GM21447 (cell line): ENCODE results near the gene HUWE1.

Source experiments
- ATAC-seq: cut with Tn5 transposase; IDR thresholded peaks from one replicate; pipeline ENCODE4 v1.9.1; 2021; ENCODE audit not compliant: unreplicated experiment

The HUWE1 gene

DNA sequence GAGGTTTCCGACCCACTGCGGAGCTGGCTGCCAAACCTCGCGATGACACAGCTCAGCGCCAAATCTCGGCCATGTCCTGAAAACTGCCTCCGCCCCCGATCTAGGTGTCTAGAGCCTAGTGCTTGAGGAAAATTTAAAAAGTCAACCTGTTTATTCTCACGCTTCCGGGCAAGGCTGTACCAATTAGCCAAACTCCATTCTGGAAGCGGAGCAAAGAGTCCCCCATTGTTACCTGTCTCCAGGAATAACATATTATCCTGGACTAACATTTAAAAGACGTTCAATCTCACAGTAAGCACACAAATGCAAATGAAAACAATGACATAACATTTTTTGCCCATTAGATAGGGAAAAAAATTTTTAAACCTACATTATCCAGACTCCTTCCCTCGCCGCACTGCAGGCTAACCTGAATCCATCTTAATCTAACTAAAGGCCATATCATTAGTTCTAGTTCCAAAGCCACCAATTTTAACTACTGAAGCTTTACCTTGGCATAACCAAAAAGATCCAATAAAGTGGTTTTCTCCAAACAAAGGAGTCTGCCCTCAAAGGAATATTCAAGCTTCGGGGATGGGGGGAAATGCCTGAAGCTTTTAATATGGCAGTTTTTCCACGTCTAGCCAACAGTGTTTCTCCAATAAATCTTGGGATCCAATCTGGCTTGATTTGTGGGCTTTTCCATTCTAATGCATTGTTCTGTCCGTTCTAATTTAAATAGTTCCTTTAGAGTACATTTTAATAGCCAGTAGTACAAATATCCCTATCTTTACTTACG is 1.9 kb downstream of the HUWE1 start:
- peak; percentile 65 for ATAC-seq

- ATAC-seq, result peak; percentile 63
Observed at GRCh38 chrX:53683556-53684414, 2.7 kb downstream of the HUWE1 start.

- ATAC-seq, result no peak
Observed at GRCh38 chrX:53682885-53683555, 3.5 kb downstream of the HUWE1 start.

DNA sequence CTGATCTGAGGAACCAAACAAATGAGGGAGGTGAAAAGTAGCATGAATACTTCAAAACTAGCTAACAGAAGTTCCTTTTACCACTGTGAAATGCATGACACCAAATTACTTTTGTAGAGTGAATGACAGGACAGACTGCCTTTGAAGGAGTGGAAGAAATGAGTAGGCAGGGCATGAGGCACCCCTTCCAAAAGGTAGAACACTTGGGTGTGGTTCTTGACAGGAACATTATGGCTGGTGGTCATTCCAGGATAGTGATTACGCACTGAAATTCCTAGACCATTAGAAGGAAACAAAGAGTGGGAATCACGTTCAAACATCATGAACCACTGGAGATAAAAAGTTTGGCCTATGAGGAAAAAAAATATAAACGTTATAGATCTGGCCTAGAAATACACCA is 4.9 kb downstream of the HUWE1 start:
- ATAC-seq, result no peak

- no peak for ATAC-seq
Observed at GRCh38 chrX:53678667-53679066, 7.9 kb downstream of the HUWE1 start.

DNA sequence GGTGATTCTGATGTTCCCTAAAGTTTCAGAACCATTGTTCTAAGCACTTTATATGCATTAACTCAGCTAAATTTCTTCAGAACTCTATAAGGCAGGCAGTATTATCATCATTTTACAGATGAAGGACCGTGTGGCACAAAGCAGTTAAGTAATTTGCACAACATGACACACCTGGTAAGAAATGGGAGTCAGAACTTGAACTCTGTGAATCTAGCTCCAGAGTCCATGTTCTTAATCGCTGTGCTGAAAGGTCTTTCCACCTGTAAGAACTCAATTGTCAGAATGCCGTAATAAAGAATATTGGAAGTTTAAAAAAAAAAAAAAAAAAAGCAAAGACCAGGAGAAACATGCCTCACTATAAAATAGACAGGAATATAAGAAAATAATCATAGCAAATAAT is 9.2 kb downstream of the HUWE1 start:
- ATAC-seq, result no peak

DNA sequence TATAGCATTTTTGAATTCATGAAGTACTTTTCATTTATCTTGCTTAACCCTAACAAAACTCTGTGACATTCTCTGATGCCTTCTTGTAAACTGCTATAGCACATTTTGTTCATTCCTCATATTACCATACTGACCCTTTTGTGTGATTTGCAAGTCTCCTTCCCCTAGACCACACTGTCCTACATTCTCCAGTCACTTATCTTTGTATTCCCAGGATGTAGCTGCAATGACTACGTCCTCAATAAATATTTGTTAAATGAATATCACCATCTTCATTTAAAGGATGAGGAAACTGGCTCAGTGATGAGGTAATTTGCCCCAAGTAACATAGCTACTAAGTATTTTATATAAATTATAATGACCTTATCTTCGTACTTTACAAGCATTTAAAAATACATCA is 11.9 kb downstream of the HUWE1 start:
- ATAC-seq, result no peak

DNA sequence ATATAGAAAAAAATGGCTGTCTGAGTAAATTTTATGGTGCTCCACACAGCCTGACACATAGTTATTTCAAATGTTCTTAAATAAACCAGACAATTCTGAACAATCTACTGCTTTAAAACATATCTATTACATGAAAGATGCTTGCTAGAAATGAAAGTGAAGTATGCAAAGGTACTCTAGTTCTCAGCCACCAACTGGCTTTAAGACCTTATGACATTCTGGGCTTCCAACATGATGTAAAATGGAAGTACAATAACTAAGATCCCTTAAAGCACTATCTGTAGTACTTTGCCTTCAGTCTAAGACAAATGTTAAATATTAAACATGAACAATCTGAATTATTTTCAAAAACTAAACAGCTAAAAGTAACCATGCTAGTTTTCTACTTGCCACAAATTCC is 17.3 kb downstream of the HUWE1 start:
- no peak for ATAC-seq

GRCh38 chrX:53666171-53666570 is 20.3 kb downstream of the HUWE1 start:
- ATAC-seq, result no peak

- ATAC-seq, result no peak
Observed at GRCh38 chrX:53660004-53660403, 26.5 kb downstream of the HUWE1 start.

- ATAC-seq, result no peak
Observed at GRCh38 chrX:53659039-53659438, 27.5 kb downstream of the HUWE1 start.

- ATAC-seq, result no peak
Observed at GRCh38 chrX:53656845-53657244, 29.7 kb downstream of the HUWE1 start.

DNA sequence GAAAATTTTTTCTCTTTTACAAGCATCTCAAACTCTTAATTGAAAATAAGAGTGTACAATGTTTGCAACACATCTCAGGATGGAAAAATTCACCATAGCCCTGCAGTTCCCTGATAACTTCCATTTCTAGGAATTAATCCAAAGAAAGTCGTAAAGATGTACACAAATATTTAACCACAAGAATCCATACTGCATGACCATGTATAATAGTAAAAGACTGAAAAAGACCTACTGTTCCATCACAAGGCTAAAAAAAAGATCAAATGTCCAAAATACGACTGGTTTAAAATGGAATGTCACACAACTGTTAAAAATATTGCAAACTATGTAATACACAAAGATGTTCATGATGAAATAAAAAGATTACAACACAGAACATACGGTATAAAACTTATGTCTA is 32.1 kb downstream of the HUWE1 start:
- no peak for ATAC-seq

DNA sequence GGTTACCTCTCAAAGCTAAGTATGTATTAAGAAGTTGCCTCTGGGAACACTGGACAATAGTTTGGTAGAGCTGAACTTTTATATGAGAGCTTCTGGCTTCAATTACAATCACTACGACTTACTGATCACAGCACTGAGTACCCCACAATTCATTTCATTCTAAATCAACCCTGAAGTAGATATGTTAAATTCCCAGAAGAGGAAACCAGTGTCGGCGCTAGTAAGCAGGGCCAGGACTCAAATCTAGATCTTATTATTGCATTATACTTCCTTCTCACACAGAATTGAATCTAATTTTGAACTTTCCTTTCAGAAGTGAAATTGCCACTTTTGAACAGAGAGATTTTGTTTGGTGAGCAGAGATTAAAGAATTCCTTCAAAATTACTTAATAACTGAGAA is 41.8 kb downstream of the HUWE1 start:
- no peak for ATAC-seq

DNA sequence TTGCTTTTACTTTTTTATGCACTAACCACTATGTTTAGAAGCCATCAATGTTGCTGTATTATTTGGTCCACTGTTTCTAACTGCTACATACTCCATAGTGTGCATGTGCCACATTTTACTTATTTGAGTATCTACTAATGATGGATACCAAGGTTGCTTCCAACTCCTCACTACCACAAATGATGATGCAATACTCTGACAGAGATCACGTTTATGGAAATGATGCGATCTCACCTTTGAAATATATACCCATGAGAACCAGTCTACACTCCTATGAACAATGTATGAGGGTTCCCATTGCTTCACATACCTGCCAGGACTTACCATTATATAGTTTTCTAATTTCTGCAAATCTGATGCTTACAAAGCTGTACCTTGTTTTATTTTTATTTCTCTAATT is 44.2 kb downstream of the HUWE1 start:
- no peak for ATAC-seq

DNA sequence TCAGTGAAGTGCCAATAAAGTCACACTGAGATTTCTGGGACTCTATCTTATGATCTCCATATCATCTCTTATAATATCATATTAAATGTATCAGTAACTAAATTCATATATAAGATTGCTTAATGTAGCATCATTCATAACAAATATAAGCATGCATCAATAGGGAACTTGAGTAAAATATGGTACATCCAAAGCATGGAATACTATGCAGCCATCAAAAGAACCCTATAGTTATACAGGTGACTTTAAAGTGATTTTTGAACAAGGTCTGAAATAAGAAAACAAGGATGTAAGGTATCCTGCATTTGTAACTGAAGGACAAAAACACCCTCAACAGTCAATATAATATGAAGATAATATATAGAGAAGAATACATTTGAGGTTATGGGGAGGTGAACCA is 47.3 kb downstream of the HUWE1 start:
- ATAC-seq, result no peak

- no peak for ATAC-seq
Observed at GRCh38 chrX:53637479-53637878, 49.0 kb downstream of the HUWE1 start.

DNA sequence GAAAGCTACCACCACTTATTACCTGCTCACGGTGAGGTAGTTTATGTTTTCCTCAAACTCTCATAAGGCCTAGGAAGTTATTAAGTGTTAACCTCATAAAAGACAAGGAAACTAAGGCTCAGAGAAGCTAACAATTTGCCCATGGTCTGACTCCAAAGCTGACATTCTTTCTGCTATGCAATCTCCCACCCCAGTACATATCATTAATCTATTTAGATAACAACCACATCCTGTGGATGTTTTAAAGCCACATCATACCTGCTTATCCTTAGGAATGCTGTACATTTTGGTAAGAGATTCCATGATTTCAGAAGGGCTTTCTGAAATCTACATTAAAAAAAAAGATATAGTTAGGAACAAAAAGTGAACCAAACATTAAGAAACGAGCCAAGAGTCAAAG is 55.4 kb downstream of the HUWE1 start:
- ATAC-seq, result no peak

- no peak for ATAC-seq
Observed at GRCh38 chrX:53630261-53630660, 56.3 kb downstream of the HUWE1 start.

DNA sequence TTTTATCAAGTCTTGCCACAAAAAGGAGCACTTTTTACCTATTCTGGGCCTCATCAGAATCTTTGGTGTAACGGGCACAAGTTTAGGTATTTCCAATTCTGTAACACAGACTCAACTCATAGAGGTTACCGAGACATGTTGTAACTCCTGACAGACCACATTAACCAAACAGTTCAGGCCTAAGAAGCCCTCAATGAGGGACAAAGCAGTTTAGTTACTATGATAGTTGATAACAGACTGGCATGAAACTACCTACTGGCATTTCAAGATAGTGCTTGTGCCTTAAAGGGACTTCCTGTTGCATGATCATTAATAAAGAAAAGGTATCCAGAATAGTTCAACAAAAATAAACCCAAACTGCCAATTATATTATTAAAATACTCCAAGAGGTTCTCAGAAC is 64.1 kb downstream of the HUWE1 start:
- no peak for ATAC-seq

GRCh38 chrX:53621418-53621986 is 65.0 kb downstream of the HUWE1 start:
- ATAC-seq, result no peak
